Measurements from ENCODE around the gene SIAH1.

DNA sequence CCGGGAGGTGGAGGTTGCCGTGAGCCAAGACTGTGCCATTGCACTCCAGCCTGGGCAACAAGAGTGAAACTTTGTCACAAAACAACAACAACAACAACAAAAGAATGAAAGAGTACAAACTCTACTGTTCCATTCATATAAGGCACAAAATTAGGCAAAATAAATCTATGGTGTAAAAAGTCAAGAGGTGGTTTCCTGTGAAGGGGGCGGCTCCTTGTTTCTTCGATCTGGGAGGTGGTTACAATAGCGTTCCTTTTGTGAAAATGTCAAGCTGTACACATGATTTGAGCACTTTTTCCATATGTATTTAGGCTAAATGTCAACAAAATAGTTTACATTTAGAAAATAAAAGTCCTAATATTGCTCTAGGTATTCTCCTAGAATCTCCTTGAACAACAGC, 6.9 kb downstream of the SIAH1 start:
- TF ChIP-seq POLR2AphosphoS5 (IDR thresholded peaks at IDR 0.05; ENCODE audit: control insufficient read depth, insufficient read depth, low read depth, low read length) (no peak), CTCF (IDR thresholded peaks at IDR 0.05 in 2 of 3, conservative IDR thresholded peaks at IDR 0.05 in 1 of 3; ENCODE audit: insufficient read depth in 2 of 3, low read depth in 1 of 3, low read length in 3 of 3) (no peak), ZBTB7A (IDR thresholded peaks at IDR 0.05; ENCODE audit: borderline replicate concordance, control insufficient read depth, low read depth, low read length) (no peak), TAF1 (IDR thresholded peaks at IDR 0.05; ENCODE audit: control insufficient read depth, extremely low read depth, insufficient read depth, low read length, severe bottlenecking) (no peak), RBM22 (IDR thresholded peaks at IDR 0.05; ENCODE audit: low read depth, low read length, poor library complexity, severe bottlenecking) (no peak)
- TF ChIP-seq, protein P1, sequence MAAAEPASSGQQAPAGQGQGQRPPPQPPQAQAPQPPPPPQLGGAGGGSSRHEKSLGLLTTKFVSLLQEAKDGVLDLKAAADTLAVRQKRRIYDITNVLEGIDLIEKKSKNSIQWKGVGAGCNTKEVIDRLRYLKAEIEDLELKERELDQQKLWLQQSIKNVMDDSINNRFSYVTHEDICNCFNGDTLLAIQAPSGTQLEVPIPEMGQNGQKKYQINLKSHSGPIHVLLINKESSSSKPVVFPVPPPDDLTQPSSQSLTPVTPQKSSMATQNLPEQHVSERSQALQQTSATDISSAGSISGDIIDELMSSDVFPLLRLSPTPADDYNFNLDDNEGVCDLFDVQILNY (CRISPR knock-in tag; IDR thresholded peaks at IDR 0.05), result no peak

Measured in K562 (cell line).